ENCODE results near the gene MED28.

- TF ChIP-seq FOXA1 (IDR thresholded peaks at IDR 0.05): no peak
- TF ChIP-seq BHLHE40 (IDR thresholded peaks at IDR 0.05; ENCODE audit: borderline replicate concordance): no peak
Observed at GRCh38 chr4:17662694-17663093, 48.3 kb downstream of the MED28 start.
